Measurements from ENCODE around the gene ABCC4. TPM values are rescaled to one million over a fixed set of nuclear protein-coding genes. Genes with fewer than 3 reads are reported as not detected.

ABCC4 gene
- total RNA-seq, 1 experiment from 2014 or later, result 26.3 TPM

DNA sequence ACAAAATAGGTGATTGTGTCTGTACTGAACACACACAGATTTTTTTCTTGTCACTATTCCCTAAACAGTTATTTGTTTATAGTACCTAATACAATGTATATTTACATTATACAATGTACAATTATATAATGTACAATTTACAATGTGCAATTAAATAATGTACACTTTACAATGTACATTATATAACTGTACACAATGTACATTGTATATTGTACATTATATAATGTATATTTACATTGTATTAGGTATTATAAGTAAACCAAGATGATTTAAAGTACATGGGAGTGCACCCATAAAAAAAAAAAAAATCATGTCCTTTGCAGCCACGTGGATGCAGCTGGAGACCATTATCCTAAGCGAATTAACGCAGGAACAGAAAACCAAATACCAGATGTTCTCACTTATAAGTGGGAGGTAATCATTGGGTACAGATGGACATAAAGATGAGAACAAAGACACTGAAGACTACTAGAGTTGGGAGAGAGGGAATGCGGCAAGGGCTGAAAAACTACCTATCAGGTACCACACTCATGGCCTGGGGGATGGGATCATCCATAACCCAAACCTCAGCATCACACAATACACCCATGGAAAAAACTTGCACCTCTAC lies 68.1 kb downstream of the ABCC4 start:
- TF ChIP-seq, protein P1, sequence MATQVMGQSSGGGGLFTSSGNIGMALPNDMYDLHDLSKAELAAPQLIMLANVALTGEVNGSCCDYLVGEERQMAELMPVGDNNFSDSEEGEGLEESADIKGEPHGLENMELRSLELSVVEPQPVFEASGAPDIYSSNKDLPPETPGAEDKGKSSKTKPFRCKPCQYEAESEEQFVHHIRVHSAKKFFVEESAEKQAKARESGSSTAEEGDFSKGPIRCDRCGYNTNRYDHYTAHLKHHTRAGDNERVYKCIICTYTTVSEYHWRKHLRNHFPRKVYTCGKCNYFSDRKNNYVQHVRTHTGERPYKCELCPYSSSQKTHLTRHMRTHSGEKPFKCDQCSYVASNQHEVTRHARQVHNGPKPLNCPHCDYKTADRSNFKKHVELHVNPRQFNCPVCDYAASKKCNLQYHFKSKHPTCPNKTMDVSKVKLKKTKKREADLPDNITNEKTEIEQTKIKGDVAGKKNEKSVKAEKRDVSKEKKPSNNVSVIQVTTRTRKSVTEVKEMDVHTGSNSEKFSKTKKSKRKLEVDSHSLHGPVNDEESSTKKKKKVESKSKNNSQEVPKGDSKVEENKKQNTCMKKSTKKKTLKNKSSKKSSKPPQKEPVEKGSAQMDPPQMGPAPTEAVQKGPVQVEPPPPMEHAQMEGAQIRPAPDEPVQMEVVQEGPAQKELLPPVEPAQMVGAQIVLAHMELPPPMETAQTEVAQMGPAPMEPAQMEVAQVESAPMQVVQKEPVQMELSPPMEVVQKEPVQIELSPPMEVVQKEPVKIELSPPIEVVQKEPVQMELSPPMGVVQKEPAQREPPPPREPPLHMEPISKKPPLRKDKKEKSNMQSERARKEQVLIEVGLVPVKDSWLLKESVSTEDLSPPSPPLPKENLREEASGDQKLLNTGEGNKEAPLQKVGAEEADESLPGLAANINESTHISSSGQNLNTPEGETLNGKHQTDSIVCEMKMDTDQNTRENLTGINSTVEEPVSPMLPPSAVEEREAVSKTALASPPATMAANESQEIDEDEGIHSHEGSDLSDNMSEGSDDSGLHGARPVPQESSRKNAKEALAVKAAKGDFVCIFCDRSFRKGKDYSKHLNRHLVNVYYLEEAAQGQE (IDR thresholded peaks at IDR 0.05; ENCODE audit: low read depth), result no peak
- no peak for TF ChIP-seq POLR2A (IDR thresholded peaks at IDR 0.05; ENCODE audit: borderline replicate concordance, extremely low read depth, insufficient read depth, insufficient read length)
- no peak for TF ChIP-seq EZH2 (IDR thresholded peaks at IDR 0.05)
- TF ChIP-seq SP1 (IDR thresholded peaks at IDR 0.05; ENCODE audit: low read depth), result no peak
- no peak for TF ChIP-seq RAD21 (IDR thresholded peaks at IDR 0.05; ENCODE audit: low read depth)
- TF ChIP-seq ELF1 (IDR thresholded peaks at IDR 0.05; ENCODE audit: borderline replicate concordance, low read depth), result no peak
- TF ChIP-seq, protein P2, sequence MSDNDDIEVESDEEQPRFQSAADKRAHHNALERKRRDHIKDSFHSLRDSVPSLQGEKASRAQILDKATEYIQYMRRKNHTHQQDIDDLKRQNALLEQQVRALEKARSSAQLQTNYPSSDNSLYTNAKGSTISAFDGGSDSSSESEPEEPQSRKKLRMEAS (IDR thresholded peaks at IDR 0.05), result no peak
- no peak for TF ChIP-seq CBX3 (IDR thresholded peaks at IDR 0.05; ENCODE audit: low read depth)
- TF ChIP-seq, protein P3, sequence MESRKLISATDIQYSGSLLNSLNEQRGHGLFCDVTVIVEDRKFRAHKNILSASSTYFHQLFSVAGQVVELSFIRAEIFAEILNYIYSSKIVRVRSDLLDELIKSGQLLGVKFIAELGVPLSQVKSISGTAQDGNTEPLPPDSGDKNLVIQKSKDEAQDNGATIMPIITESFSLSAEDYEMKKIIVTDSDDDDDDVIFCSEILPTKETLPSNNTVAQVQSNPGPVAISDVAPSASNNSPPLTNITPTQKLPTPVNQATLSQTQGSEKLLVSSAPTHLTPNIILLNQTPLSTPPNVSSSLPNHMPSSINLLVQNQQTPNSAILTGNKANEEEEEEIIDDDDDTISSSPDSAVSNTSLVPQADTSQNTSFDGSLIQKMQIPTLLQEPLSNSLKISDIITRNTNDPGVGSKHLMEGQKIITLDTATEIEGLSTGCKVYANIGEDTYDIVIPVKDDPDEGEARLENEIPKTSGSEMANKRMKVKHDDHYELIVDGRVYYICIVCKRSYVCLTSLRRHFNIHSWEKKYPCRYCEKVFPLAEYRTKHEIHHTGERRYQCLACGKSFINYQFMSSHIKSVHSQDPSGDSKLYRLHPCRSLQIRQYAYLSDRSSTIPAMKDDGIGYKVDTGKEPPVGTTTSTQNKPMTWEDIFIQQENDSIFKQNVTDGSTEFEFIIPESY (IDR thresholded peaks at IDR 0.05; ENCODE audit: extremely low read depth, insufficient replicate concordance, low read length), result no peak
- TF ChIP-seq POLR2AphosphoS5 (IDR thresholded peaks at IDR 0.05; ENCODE audit: low read depth, low read length), result no peak
- no peak for TF ChIP-seq FOSL1 (IDR thresholded peaks at IDR 0.05; ENCODE audit: low read depth)
- no peak for TF ChIP-seq YY1 (IDR thresholded peaks at IDR 0.05; ENCODE audit: extremely low read depth, insufficient replicate concordance, low read depth, low read length)
- TF ChIP-seq EZH2phosphoT487 (IDR thresholded peaks at IDR 0.05; ENCODE audit: borderline replicate concordance), result no peak
- Histone ChIP-seq H2AFZ (ENCODE audit: low read depth, low read length, poor library complexity, severe bottlenecking) (no peak overlapping the region), H3K27me3 (ENCODE audit: insufficient read depth, low read length) (no peaks in the 10 kb centered on the region), H3K79me2 (ENCODE audit: insufficient read depth, low read length) (peaks cover 30% of the 10 kb centered on the region), H3K36me3 (ENCODE audit: control insufficient read depth in 1 of 2, insufficient read depth in 2 of 2, low read length in 2 of 2) (no peaks in the 10 kb centered on the region), H3K4me3 (replicated peaks in 1 of 2; ENCODE audit: low read depth in 1 of 2, low read length in 2 of 2) (no peak overlapping the region), H3K9me2 (ENCODE audit: insufficient read depth) (no peaks in the 10 kb centered on the region; the same call in 1 of the 2 replicates), H4K20me1 (ENCODE audit: insufficient read depth) (no peaks in the 10 kb centered on the region), H3K4me1 (ENCODE audit: control insufficient read depth in 1 of 2, insufficient read depth in 2 of 2, low read length in 2 of 2) (no peaks in the 10 kb centered on the region), H3K4me2 (ENCODE audit: low read length) (no peak overlapping the region), H3K9me3 (ENCODE audit: control insufficient read depth in 1 of 2, insufficient read depth in 1 of 2, low read depth in 1 of 2, low read length in 2 of 2) (no peaks in the 10 kb centered on the region), H3K27ac (ENCODE audit: low read depth, low read length) (no peak overlapping the region), H3K9ac (ENCODE audit: low read length) (no peak overlapping the region)
- RAD21 ChIA-PET (ENCODE audit: low non-redundant PET in 1 of 2, low total read pairs in 2 of 2, uncharacterized antibody in 2 of 2, unreplicated experiment in 2 of 2), result no interaction called here
- ATAC-seq (no peak), DNase-seq (ENCODE audit: low read depth, low spot score) (no peak)
- CTCF ChIA-PET, result no interaction called here
- BruUV-seq (replicated peaks), result no TSS peak
- POLR2A ChIA-PET, result no interaction called here
- intact Hi-C loops (cut with micrococcal nuclease), result no loop called here
